ENCODE results near the gene BPHL. TPM values are rescaled to one million over a fixed set of nuclear protein-coding genes. Genes with fewer than 3 reads are reported as not detected.

Gene BPHL
- total RNA-seq, 1 donor from 2014 or later, result 9.5 TPM

DNA sequence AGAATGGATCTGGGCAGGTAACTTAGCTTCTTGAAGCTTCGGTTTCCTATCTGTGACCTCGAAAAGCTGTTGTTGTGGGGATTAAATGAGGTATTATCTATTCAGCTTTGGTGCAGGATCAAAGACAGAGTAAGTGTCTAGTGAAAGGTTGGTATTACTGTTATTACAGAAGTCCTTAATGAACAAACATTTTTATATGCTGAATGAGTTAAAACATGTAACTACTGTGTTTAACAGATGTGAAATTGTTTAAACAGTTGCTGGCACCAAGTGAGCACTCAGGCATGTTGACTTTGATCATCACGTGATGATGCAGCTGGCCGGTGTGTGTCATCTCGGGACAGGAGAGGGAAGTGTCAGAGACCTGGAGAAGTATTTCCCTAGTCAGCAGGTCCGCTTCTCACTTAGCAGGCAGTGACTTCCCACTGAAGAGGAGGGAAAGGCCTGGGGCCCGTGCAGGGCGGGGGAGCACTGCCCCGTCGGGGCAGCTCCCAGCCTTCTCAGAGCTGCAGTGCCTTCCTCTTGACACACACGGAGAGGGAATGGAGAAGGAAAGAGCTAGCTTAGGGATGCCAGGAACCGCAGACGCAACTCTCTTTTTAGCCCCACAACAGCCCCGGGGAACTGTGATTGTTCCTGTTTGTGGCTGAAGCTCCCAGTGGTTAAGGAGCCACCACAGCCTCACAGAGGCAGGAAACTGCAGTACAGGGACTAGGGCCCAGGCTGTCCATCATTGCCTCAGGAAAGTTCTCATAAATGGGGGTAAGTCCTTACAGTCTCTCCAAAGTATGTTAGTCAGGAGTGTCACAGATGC, 20.8 kb downstream of the BPHL start:
- DNase-seq (ENCODE audit: low read depth), result peak; percentile 90
- TF ChIP-seq, protein P1, sequence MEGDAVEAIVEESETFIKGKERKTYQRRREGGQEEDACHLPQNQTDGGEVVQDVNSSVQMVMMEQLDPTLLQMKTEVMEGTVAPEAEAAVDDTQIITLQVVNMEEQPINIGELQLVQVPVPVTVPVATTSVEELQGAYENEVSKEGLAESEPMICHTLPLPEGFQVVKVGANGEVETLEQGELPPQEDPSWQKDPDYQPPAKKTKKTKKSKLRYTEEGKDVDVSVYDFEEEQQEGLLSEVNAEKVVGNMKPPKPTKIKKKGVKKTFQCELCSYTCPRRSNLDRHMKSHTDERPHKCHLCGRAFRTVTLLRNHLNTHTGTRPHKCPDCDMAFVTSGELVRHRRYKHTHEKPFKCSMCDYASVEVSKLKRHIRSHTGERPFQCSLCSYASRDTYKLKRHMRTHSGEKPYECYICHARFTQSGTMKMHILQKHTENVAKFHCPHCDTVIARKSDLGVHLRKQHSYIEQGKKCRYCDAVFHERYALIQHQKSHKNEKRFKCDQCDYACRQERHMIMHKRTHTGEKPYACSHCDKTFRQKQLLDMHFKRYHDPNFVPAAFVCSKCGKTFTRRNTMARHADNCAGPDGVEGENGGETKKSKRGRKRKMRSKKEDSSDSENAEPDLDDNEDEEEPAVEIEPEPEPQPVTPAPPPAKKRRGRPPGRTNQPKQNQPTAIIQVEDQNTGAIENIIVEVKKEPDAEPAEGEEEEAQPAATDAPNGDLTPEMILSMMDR (IDR thresholded peaks at IDR 0.05; ENCODE audit: insufficient read depth, low read length, severe bottlenecking), result no peak
- Histone ChIP-seq H3K27me3 (ENCODE audit: control insufficient read depth, insufficient read depth, low read length) (no peaks in the 10 kb centered on the region), H3K4me3 (ENCODE audit: low read depth, low read length) (no peak overlapping the region), H3K36me3 (ENCODE audit: control insufficient read depth, insufficient read depth, low read length) (peaks cover 5% of the 10 kb centered on the region)
- peak; percentile 64 for FAIRE-seq

DNA sequence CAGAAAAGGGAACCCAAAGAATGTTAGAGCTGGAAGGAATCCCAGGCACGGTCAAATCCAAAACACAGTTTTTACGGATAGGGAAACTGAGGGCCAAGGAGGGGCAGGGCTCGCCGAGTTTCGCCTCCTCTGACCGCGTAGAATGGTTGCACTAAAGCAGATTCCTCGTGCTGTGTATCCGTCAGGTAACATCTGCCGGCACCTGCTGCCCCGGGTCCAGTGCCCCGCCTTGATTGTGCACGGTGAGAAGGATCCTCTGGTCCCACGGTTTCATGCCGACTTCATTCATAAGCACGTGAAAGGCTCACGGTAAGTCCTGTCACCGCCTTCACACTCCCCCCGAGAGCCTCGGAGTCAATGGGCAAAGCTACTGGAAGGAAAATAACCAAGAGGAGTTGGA, 21.7 kb downstream of the BPHL start:
- TF ChIP-seq, protein P1 (IDR thresholded peaks at IDR 0.05; ENCODE audit: insufficient read depth, low read length, severe bottlenecking), result no peak
- DNase-seq (ENCODE audit: low read depth), result no peak
- Histone ChIP-seq H3K4me3 (ENCODE audit: low read depth, low read length) (no peak overlapping the region), H3K27me3 (ENCODE audit: control insufficient read depth, insufficient read depth, low read length) (no peaks in the 10 kb centered on the region), H3K36me3 (ENCODE audit: control insufficient read depth, insufficient read depth, low read length) (peaks cover 5% of the 10 kb centered on the region)
- no peak for FAIRE-seq

DNA sequence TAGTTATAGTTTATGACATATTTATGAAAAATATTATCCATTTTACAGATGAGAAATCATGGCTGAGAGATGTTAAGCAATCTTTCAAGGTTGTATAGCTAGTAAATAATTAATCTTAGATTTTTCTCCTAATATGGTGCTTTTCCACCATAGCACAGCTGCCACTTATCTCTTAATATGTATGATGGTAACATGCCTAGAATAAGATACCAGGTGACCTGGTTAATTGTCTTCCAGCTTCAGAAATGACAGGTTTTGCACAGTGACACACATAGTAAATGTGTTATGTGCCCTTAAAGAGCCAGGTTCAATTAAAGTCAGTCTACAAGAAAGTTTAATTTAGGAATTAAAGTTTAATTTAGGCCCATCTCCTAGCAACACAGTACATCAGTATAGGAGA, 24.0 kb downstream of the BPHL start:
- TF ChIP-seq, protein P1 (IDR thresholded peaks at IDR 0.05; ENCODE audit: insufficient read depth, low read length, severe bottlenecking), result no peak
- Histone ChIP-seq H3K36me3 (ENCODE audit: control insufficient read depth, insufficient read depth, low read length) (peaks cover under 1% of the 10 kb centered on the region), H3K27me3 (ENCODE audit: control insufficient read depth, insufficient read depth, low read length) (no peaks in the 10 kb centered on the region), H3K4me3 (ENCODE audit: low read depth, low read length) (no peak overlapping the region)
- DNase-seq (ENCODE audit: low read depth) (no peak), FAIRE-seq (no peak)

DNA sequence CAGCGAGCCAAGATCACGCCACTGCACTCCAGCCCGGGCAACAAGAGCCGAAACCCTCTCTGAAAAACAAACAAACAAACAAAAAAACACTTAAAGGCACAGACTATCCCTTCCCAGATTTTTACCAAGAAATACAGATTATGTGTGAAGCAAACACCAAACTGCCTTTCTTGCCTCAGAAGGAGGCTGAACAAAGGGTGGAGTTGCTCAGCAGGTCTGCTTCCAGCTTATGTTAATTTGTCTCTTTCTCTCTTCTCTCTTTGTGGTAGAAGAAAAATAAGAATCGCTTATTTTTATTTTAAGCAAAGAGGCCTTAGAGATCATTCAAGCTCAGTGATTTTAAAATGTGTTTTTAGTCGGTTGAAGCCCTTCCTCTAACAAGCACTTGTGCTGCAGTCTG, 24.6 kb downstream of the BPHL start:
- Histone ChIP-seq H3K27me3 (ENCODE audit: control insufficient read depth, insufficient read depth, low read length) (no peaks in the 10 kb centered on the region), H3K4me3 (ENCODE audit: low read depth, low read length) (no peak overlapping the region), H3K36me3 (ENCODE audit: control insufficient read depth, insufficient read depth, low read length) (peaks cover 3% of the 10 kb centered on the region)
- DNase-seq (ENCODE audit: low read depth) (no peak), FAIRE-seq (no peak)
- TF ChIP-seq, protein P1 (IDR thresholded peaks at IDR 0.05; ENCODE audit: insufficient read depth, low read length, severe bottlenecking), result no peak

DNA sequence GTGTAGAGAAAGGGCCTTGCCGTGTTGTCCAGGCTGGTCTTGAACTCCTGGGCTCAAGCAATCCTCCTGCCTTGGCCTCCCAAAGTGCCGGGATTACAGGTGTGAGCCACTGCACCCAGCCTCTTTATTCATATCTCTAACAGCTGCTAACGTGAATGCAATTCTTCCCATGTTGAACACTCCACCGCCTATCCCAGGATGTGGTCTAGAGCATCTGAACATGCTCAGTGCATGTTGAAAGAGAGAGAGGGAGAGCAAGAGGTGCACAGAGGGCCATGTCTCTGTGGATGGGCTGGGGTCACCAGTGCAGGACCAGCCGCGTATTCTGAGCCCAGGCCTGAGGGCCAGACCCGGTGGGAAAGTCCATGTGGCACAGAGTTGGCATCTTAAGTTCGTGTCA, 26.1 kb downstream of the BPHL start:
- H3K4me3 ChIP-seq (ENCODE audit: low read depth, low read length), result no peak overlapping the region
- TF ChIP-seq, protein P1 (IDR thresholded peaks at IDR 0.05; ENCODE audit: insufficient read depth, low read length, severe bottlenecking), result no peak
- FAIRE-seq (no peak), DNase-seq (ENCODE audit: low read depth) (no peak)
- no peaks in the 10 kb centered on the region for H3K27me3 ChIP-seq (ENCODE audit: control insufficient read depth, insufficient read depth, low read length)
- H3K36me3 ChIP-seq (ENCODE audit: control insufficient read depth, insufficient read depth, low read length), result peaks cover 3% of the 10 kb centered on the region
